HEK293 (cell line): ENCODE results near the gene NMNAT1.

Experiments
- BCL11B ChIP-seq: fragments of 450-650 bp; formaldehyde crosslinking; IDR thresholded peaks from 2 replicates; pipeline ENCODE4 v1.5.1; 2016; ENCODE audit warnings: low read depth, missing biosample characterization, missing genetic modification characterization
- GLI4 ChIP-seq: fragments of 450-650 bp; formaldehyde crosslinking; IDR thresholded peaks from 2 replicates; pipeline ENCODE4 v1.5.1; 2016; ENCODE audit warnings: missing biosample characterization, missing genetic modification characterization
- KLF7 ChIP-seq: fragments of 450-650 bp; formaldehyde crosslinking; IDR thresholded peaks from 2 replicates; pipeline ENCODE4 v1.5.1; 2016; ENCODE audit warnings: missing biosample characterization, missing genetic modification characterization, borderline replicate concordance
- WT1 ChIP-seq: fragments of 450-650 bp; formaldehyde crosslinking; IDR thresholded peaks from 2 replicates; pipeline ENCODE4 v1.5.1; 2016; ENCODE audit warnings: missing biosample characterization, missing genetic modification characterization
- ZBTB17 ChIP-seq: fragments of 450-650 bp; formaldehyde crosslinking; IDR thresholded peaks from 2 replicates; pipeline ENCODE4 v1.5.1; 2016; ENCODE audit warnings: missing biosample characterization, missing genetic modification characterization
- ZNF146 ChIP-seq: fragments of 450-650 bp; formaldehyde crosslinking; IDR thresholded peaks from 2 replicates; pipeline ENCODE4 v1.5.1; 2016; ENCODE audit warnings: missing biosample characterization, missing genetic modification characterization
- ZNF221 ChIP-seq: fragments of 450-650 bp; formaldehyde crosslinking; IDR thresholded peaks from 2 replicates; pipeline ENCODE4 v1.5.1; 2017; ENCODE audit warnings: missing biosample characterization, missing genetic modification characterization, borderline replicate concordance
- ZNF223 ChIP-seq: fragments of 450-650 bp; formaldehyde crosslinking; IDR thresholded peaks from 2 replicates; pipeline ENCODE4 v1.5.1; 2016; ENCODE audit warnings: missing biosample characterization, missing genetic modification characterization
- ZNF23 ChIP-seq: fragments of 450-650 bp; formaldehyde crosslinking; IDR thresholded peaks from 2 replicates; pipeline ENCODE4 v1.5.1; 2016; ENCODE audit warnings: missing biosample characterization, missing genetic modification characterization, borderline replicate concordance
- ZNF24 ChIP-seq: fragments of 450-650 bp; formaldehyde crosslinking; IDR thresholded peaks from 2 replicates; pipeline ENCODE4 v1.5.1; 2016; ENCODE audit warnings: missing biosample characterization, missing genetic modification characterization
- ZNF302 ChIP-seq: fragments of 450-650 bp; formaldehyde crosslinking; IDR thresholded peaks from 2 replicates; pipeline ENCODE4 v1.5.1; 2016; ENCODE audit warnings: missing biosample characterization, missing genetic modification characterization, low read depth
- ZNF324 ChIP-seq: fragments of 450-650 bp; formaldehyde crosslinking; IDR thresholded peaks from 2 replicates; pipeline ENCODE4 v1.5.1; 2016; ENCODE audit warnings: missing biosample characterization, missing genetic modification characterization
- ZNF341 ChIP-seq: fragments of 450-650 bp; formaldehyde crosslinking; IDR thresholded peaks from 2 replicates; pipeline ENCODE4; 2016; ENCODE audit warnings: low read depth, missing biosample characterization, missing genetic modification characterization
- ZNF366 ChIP-seq: fragments of 450-650 bp; formaldehyde crosslinking; conservative IDR thresholded peaks from 2 replicates; pipeline ENCODE4 v1.5.1; 2016; ENCODE audit warnings: missing biosample characterization, missing genetic modification characterization
- ZNF37A ChIP-seq: fragments of 450-650 bp; IDR thresholded peaks from 2 replicates; pipeline ENCODE4 v1.5.1; 2018; ENCODE audit warnings: missing biosample characterization, missing genetic modification characterization
- ZNF473 ChIP-seq: fragments of 450-650 bp; formaldehyde crosslinking; IDR thresholded peaks from 2 replicates; pipeline ENCODE4 v1.5.1; 2017; ENCODE audit warnings: missing biosample characterization, missing genetic modification characterization
- ZNF501 ChIP-seq: fragments of 450-650 bp; formaldehyde crosslinking; IDR thresholded peaks from 2 replicates; pipeline ENCODE4 v1.5.1; 2016; ENCODE audit warnings: missing biosample characterization, missing genetic modification characterization
- ZNF510 ChIP-seq: fragments of 450-650 bp; formaldehyde crosslinking; IDR thresholded peaks from 2 replicates; pipeline ENCODE4 v1.5.1; 2018; ENCODE audit warnings: mild to moderate bottlenecking, missing genetic modification characterization, missing biosample characterization; ENCODE audit not compliant: insufficient replicate concordance
- ZNF600 ChIP-seq: fragments of 450-650 bp; formaldehyde crosslinking; IDR thresholded peaks from 2 replicates; pipeline ENCODE4 v1.5.1; 2016; ENCODE audit warnings: missing biosample characterization, missing genetic modification characterization
- ZNF629 ChIP-seq: fragments of 450-650 bp; formaldehyde crosslinking; IDR thresholded peaks from 2 replicates; pipeline ENCODE4 v1.5.1; 2017; ENCODE audit warnings: missing biosample characterization, missing genetic modification characterization
- ZNF76 ChIP-seq: fragments of 450-650 bp; formaldehyde crosslinking; IDR thresholded peaks from 2 replicates; pipeline ENCODE4; 2016; ENCODE audit warnings: low read depth, missing biosample characterization, missing genetic modification characterization, borderline replicate concordance
- TF ChIP-seq, protein P1 (sequence below): fragments of 450-650 bp; formaldehyde crosslinking; IDR thresholded peaks from 2 replicates; pipeline ENCODE4 v1.5.1; 2016; ENCODE audit warnings: missing biosample characterization, missing genetic modification characterization
- TF ChIP-seq, protein P2 (sequence below): fragments of 450-650 bp; formaldehyde crosslinking; IDR thresholded peaks from 2 replicates; pipeline ENCODE4 v1.5.1; 2016; ENCODE audit warnings: missing biosample characterization, missing genetic modification characterization
- TF ChIP-seq, protein P3 (sequence below): fragments of 450-650 bp; formaldehyde crosslinking; IDR thresholded peaks from 2 replicates; pipeline ENCODE4 v1.5.1; 2016; ENCODE audit warnings: missing biosample characterization, missing genetic modification characterization, borderline replicate concordance
- TF ChIP-seq, protein P4 (sequence below): fragments of 450-650 bp; formaldehyde crosslinking; IDR thresholded peaks from 2 replicates; pipeline ENCODE4 v1.5.1; 2016; ENCODE audit warnings: missing biosample characterization, missing genetic modification characterization
- TF ChIP-seq, protein P5 (sequence below): fragments of 450-650 bp; formaldehyde crosslinking; IDR thresholded peaks from 2 replicates; pipeline ENCODE4 v1.5.1; 2016; ENCODE audit warnings: missing biosample characterization, missing genetic modification characterization
- TF ChIP-seq, protein P6 (sequence below): fragments of 450-650 bp; formaldehyde crosslinking; IDR thresholded peaks from 2 replicates; pipeline ENCODE4 v1.5.1; 2016; ENCODE audit warnings: missing biosample characterization, missing genetic modification characterization

Gene NMNAT1

DNA sequence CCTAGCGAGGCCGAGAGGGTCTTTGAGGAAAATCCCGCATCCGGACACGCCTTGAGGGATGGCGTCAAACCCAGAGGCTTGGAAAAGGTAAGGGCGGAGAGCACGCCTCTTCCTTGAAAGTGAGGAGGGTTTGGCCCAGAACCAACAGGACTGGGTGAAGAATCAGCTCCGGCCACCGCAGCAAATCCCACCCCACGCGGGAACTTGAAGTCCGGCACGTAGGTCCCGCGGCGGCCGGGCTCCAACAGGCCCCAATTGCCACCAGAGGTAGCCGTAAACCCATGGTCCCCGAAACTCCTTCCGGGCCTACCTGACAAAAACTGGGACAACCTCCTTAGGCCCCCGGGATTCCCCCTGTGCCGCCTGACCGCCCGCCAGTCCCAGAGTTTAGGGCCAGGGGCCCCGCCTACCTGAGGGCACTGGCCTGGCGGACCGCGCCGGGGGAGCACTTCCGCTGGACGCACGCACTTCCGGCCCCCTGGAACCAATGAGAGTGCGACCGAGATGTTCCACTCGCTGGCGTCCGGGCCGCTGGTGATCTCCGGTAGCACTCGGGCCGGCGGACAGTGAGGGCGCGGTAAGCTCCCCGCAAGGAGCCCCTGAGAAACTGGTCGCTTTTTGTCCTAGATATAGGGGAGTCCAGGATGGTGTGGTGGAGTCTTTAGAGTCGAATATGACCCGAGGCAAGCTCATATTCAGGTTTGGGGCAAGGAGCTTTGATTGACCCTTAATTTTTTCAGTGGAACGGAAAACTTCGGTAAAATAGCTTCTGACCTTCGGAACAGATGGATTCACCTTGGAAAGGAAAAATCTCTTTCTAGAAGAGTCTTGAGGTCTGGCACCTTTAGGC, at the start of gene NMNAT1, which contains the start of gene LZIC (continued):
- TF ChIP-seq, protein P1, sequence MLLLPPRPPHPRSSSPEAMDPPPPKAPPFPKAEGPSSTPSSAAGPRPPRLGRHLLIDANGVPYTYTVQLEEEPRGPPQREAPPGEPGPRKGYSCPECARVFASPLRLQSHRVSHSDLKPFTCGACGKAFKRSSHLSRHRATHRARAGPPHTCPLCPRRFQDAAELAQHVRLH (tag by site-specific recombination), result peak; percentile 92
- no peak for TF ChIP-seq ZNF473 (tag by site-specific recombination)
- TF ChIP-seq BCL11B (tag by site-specific recombination), result peak; percentile 96
- TF ChIP-seq, protein P2, sequence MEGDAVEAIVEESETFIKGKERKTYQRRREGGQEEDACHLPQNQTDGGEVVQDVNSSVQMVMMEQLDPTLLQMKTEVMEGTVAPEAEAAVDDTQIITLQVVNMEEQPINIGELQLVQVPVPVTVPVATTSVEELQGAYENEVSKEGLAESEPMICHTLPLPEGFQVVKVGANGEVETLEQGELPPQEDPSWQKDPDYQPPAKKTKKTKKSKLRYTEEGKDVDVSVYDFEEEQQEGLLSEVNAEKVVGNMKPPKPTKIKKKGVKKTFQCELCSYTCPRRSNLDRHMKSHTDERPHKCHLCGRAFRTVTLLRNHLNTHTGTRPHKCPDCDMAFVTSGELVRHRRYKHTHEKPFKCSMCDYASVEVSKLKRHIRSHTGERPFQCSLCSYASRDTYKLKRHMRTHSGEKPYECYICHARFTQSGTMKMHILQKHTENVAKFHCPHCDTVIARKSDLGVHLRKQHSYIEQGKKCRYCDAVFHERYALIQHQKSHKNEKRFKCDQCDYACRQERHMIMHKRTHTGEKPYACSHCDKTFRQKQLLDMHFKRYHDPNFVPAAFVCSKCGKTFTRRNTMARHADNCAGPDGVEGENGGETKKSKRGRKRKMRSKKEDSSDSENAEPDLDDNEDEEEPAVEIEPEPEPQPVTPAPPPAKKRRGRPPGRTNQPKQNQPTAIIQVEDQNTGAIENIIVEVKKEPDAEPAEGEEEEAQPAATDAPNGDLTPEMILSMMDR (tag by site-specific recombination), result peak; percentile 13; the same call in 1 of the 2 replicates
- peak; percentile 82 for TF ChIP-seq ZNF629 (tag by site-specific recombination)
- TF ChIP-seq, protein P3, sequence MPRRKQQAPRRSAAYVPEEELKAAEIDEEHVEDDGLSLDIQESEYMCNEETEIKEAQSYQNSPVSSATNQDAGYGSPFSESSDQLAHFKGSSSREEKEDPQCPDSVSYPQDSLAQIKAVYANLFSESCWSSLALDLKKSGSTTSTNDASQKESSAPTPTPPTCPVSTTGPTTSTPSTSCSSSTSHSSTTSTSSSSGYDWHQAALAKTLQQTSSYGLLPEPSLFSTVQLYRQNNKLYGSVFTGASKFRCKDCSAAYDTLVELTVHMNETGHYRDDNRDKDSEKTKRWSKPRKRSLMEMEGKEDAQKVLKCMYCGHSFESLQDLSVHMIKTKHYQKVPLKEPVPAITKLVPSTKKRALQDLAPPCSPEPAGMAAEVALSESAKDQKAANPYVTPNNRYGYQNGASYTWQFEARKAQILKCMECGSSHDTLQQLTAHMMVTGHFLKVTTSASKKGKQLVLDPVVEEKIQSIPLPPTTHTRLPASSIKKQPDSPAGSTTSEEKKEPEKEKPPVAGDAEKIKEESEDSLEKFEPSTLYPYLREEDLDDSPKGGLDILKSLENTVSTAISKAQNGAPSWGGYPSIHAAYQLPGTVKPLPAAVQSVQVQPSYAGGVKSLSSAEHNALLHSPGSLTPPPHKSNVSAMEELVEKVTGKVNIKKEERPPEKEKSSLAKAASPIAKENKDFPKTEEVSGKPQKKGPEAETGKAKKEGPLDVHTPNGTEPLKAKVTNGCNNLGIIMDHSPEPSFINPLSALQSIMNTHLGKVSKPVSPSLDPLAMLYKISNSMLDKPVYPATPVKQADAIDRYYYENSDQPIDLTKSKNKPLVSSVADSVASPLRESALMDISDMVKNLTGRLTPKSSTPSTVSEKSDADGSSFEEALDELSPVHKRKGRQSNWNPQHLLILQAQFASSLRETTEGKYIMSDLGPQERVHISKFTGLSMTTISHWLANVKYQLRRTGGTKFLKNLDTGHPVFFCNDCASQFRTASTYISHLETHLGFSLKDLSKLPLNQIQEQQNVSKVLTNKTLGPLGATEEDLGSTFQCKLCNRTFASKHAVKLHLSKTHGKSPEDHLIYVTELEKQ (tag by site-specific recombination), result 0 out of 2 replicates have a peak, but pooled peaks have one; percentile 8
- 0 out of 2 replicates have a peak, but pooled peaks have one; percentile 11 for TF ChIP-seq ZNF366 (tag by site-specific recombination)
- TF ChIP-seq ZNF24, result peak; percentile 87; the same call in 1 of the 2 replicates
- TF ChIP-seq, protein P4, sequence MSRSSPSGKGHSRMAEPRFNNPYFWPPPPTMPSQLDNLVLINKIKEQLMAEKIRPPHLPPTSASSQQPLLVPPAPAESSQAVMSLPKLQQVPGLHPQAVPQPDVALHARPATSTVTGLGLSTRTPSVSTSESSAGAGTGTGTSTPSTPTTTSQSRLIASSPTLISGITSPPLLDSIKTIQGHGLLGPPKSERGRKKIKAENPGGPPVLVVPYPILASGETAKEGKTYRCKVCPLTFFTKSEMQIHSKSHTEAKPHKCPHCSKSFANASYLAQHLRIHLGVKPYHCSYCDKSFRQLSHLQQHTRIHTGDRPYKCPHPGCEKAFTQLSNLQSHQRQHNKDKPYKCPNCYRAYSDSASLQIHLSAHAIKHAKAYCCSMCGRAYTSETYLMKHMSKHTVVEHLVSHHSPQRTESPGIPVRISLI, result peak; percentile 46; the same call in 1 of the 2 replicates
- TF ChIP-seq WT1, result peak; percentile 60; the same call in 1 of the 2 replicates
- TF ChIP-seq ZNF510, result no peak
- TF ChIP-seq ZNF221 (tag by site-specific recombination), result no peak
- TF ChIP-seq ZNF302 (tag by site-specific recombination), result no peak
- 0 out of 2 replicates have a peak, but pooled peaks have one; percentile 31 for TF ChIP-seq ZNF223 (tag by site-specific recombination)
- TF ChIP-seq ZNF146 (tag by site-specific recombination), result peak; percentile 59; the same call in 1 of the 2 replicates
- peak; percentile 60 for TF ChIP-seq ZBTB17
- no peak for TF ChIP-seq ZNF23
- TF ChIP-seq KLF7 (tag by site-specific recombination), result peak; percentile 88; the same call in 1 of the 2 replicates
- peak; percentile 95 for TF ChIP-seq ZNF324
- peak; percentile 85 for TF ChIP-seq ZNF76 (tag by site-specific recombination)
- peak; percentile 73 for TF ChIP-seq ZNF600 (tag by site-specific recombination)
- peak; percentile 91; the same call in 1 of the 2 replicates for TF ChIP-seq GLI4
- TF ChIP-seq, protein P5, sequence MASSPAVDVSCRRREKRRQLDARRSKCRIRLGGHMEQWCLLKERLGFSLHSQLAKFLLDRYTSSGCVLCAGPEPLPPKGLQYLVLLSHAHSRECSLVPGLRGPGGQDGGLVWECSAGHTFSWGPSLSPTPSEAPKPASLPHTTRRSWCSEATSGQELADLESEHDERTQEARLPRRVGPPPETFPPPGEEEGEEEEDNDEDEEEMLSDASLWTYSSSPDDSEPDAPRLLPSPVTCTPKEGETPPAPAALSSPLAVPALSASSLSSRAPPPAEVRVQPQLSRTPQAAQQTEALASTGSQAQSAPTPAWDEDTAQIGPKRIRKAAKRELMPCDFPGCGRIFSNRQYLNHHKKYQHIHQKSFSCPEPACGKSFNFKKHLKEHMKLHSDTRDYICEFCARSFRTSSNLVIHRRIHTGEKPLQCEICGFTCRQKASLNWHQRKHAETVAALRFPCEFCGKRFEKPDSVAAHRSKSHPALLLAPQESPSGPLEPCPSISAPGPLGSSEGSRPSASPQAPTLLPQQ, result peak; percentile 89
- no peak for TF ChIP-seq ZNF37A (tag by site-specific recombination)
- peak; percentile 31; the same call in 1 of the 2 replicates for TF ChIP-seq ZNF341 (tag by site-specific recombination)
- TF ChIP-seq, protein P6, sequence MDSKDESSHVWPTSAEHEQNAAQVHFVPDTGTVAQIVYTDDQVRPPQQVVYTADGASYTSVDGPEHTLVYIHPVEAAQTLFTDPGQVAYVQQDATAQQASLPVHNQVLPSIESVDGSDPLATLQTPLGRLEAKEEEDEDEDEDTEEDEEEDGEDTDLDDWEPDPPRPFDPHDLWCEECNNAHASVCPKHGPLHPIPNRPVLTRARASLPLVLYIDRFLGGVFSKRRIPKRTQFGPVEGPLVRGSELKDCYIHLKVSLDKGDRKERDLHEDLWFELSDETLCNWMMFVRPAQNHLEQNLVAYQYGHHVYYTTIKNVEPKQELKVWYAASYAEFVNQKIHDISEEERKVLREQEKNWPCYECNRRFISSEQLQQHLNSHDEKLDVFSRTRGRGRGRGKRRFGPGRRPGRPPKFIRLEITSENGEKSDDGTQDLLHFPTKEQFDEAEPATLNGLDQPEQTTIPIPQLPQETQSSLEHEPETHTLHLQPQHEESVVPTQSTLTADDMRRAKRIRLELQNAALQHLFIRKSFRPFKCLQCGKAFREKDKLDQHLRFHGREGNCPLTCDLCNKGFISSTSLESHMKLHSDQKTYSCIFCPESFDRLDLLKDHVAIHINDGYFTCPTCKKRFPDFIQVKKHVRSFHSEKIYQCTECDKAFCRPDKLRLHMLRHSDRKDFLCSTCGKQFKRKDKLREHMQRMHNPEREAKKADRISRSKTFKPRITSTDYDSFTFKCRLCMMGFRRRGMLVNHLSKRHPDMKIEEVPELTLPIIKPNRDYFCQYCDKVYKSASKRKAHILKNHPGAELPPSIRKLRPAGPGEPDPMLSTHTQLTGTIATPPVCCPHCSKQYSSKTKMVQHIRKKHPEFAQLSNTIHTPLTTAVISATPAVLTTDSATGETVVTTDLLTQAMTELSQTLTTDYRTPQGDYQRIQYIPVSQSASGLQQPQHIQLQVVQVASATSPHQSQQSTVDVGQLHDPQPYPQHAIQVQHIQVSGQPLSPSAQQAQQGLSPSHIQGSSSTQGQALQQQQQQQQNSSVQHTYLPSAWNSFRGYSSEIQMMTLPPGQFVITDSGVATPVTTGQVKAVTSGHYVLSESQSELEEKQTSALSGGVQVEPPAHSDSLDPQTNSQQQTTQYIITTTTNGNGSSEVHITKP, result peak; percentile 71; the same call in 1 of the 2 replicates
- TF ChIP-seq ZNF501 (tag by site-specific recombination), result peak; percentile 98
